ENCODE measurements around the gene LDLRAD4.

LDLRAD4 gene

DNA sequence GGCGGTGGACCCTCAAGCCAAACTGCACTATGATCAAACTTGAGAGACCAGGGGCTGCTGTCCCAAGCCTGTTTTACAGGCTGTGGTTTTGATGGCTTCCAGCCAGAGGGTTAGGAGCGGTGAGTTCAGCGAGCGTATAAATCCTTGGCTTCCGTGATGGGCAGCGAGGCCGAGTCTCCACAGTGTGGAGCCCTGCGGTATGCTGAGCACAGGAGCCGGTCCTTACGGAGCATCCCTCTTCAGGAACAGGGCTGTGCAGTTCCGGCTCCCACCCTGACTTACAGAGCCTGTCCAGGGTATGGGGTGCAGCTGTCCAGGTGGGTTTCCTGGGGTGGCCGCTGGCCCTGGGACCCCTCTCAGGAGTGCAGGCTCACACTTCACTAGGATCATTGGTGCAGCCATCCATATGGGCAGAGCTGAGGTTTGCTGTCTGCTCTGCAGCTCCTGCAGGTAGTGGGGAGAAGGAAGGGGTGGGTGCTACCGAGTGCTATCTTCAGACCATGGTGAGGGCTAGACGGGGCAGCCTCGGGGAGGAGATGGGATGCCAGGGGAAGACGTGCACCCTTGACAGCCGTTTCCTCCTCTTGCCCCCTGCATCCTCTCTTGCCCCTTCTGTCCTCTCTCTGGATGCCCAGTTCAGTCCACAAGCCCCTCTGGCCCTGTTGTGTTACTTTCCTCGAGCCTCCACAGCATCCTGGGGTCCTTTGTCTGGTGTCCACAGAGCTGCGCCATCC, 403.5 kb downstream of the LDLRAD4 start:
- no peaks in the 10 kb centered on the region for H3K27me3 ChIP-seq (ENCODE audit: control insufficient read depth in 5 of 5, insufficient read depth in 4 of 5, low read length in 5 of 5)
- H3K4me3 ChIP-seq (ENCODE audit: low read depth in 1 of 5, low read length in 5 of 5): no peak overlapping the region
- H3K4me1 ChIP-seq (ENCODE audit: control insufficient read depth in 5 of 5, insufficient read depth in 5 of 5, low read length in 5 of 5): no peaks in the 10 kb centered on the region
- no peak overlapping the region for H3K9ac ChIP-seq (ENCODE audit: low read length in 5 of 5)
- no peak overlapping the region for H3K27ac ChIP-seq (ENCODE audit: low read depth, low read length)
- H3K36me3 ChIP-seq (ENCODE audit: control insufficient read depth in 5 of 5, insufficient read depth in 5 of 5, low read length in 5 of 5): peaks cover 0 to 24% (median 9%) of the 10 kb centered on the region in 5 donors
- no peaks in the 10 kb centered on the region for H3K9me3 ChIP-seq (ENCODE audit: control insufficient read depth in 5 of 5, low read length in 5 of 5)

DNA sequence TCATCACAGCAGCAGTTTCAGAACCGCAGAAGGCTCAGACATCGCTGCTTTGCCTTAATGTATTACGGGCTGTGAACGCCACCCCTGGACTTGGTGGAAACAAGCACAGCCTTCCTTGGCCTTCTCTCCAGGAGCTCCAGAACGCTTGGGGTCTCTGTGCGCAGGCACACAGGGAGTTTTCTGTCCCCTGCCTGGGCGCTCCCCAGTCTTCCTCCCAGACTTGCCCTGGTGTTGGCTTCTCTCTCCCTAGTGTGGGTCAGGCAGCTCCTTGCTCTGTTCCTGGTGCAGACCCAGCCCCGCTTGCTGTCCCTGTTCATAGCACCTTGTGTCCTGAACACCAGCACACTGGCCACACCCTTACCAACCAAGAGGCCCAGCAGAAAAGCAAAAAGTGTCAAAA, 404.2 kb downstream of the LDLRAD4 start:
- Histone ChIP-seq H3K27me3 (ENCODE audit: control insufficient read depth in 5 of 5, insufficient read depth in 4 of 5, low read length in 5 of 5) (no peaks in the 10 kb centered on the region), H3K4me1 (ENCODE audit: control insufficient read depth in 5 of 5, insufficient read depth in 5 of 5, low read length in 5 of 5) (no peaks in the 10 kb centered on the region), H3K36me3 (ENCODE audit: control insufficient read depth in 5 of 5, insufficient read depth in 5 of 5, low read length in 5 of 5) (peaks cover 0 to 25% (median 9%) of the 10 kb centered on the region in 5 donors), H3K4me3 (ENCODE audit: low read depth in 1 of 5, low read length in 5 of 5) (no peak overlapping the region), H3K27ac (ENCODE audit: low read depth, low read length) (no peak overlapping the region), H3K9me3 (ENCODE audit: control insufficient read depth in 5 of 5, low read length in 5 of 5) (no peaks in the 10 kb centered on the region), H3K9ac (ENCODE audit: low read length in 5 of 5) (no peak overlapping the region)

DNA sequence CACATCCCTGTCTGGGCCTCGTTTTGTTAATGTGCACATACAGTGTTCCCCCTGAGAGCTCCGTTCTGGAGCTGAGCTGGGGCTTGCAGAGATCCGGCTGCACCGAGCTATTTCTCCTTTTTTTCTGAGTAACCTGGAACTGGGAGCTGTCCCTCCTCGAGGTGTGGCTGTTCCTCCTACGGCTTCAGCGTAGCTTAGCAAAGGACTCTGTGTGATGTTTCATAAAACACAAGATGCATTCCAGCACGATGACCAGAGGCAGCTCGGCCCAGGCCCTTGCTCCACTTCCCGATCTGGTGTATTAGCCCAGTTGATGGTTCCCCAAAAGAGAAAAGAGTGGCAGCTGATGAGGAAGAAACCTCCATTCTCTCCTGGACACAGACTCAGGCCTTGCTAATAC, 404.8 kb downstream of the LDLRAD4 start:
- H3K36me3 ChIP-seq (ENCODE audit: control insufficient read depth in 5 of 5, insufficient read depth in 5 of 5, low read length in 5 of 5): peaks cover 0 to 29% (median 9%) of the 10 kb centered on the region in 5 donors
- no peak overlapping the region for H3K4me3 ChIP-seq (ENCODE audit: low read depth in 1 of 5, low read length in 5 of 5)

DNA sequence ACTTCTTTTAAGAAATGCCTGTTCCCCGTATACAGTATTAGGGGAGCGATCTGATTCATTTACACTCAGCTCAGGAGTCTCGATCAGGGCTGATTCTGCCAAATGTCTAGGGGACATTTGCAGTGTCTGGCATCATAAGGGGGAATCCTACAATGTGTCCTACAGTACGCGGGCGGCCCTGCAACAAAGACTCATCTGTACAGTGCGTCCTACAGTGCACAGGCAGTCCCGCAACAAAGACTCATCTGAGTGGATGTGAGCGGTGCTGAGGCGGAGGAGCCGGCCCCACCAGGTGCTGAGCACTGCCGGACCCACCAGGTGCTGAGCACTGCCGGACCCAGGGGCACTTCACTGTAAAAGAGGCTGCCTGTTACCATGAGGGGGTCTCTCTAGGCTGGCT, 405.3 kb downstream of the LDLRAD4 start:
- H3K36me3 ChIP-seq (ENCODE audit: control insufficient read depth in 5 of 5, insufficient read depth in 5 of 5, low read length in 5 of 5): peaks cover 0 to 29% (median 9%) of the 10 kb centered on the region in 5 donors
- H3K27ac ChIP-seq (ENCODE audit: low read depth, low read length): no peak overlapping the region
- no peaks in the 10 kb centered on the region for H3K4me1 ChIP-seq (ENCODE audit: control insufficient read depth in 5 of 5, insufficient read depth in 5 of 5, low read length in 5 of 5)
- no peaks in the 10 kb centered on the region for H3K27me3 ChIP-seq (ENCODE audit: control insufficient read depth in 5 of 5, insufficient read depth in 4 of 5, low read length in 5 of 5)
- no peak overlapping the region for H3K4me3 ChIP-seq (ENCODE audit: low read depth in 1 of 5, low read length in 5 of 5)
- H3K9me3 ChIP-seq (ENCODE audit: control insufficient read depth in 5 of 5, low read length in 5 of 5): no peaks in the 10 kb centered on the region
- no peak overlapping the region for H3K9ac ChIP-seq (ENCODE audit: low read length in 5 of 5)

More for the DNA sequence above, 404.8 kb downstream of the LDLRAD4 start:
- Histone ChIP-seq H3K9ac (ENCODE audit: low read length in 5 of 5) (no peak overlapping the region), H3K27ac (ENCODE audit: low read depth, low read length) (no peak overlapping the region), H3K27me3 (ENCODE audit: control insufficient read depth in 5 of 5, insufficient read depth in 4 of 5, low read length in 5 of 5) (no peaks in the 10 kb centered on the region), H3K4me1 (ENCODE audit: control insufficient read depth in 5 of 5, insufficient read depth in 5 of 5, low read length in 5 of 5) (no peaks in the 10 kb centered on the region), H3K9me3 (ENCODE audit: control insufficient read depth in 5 of 5, low read length in 5 of 5) (no peaks in the 10 kb centered on the region)

DNA sequence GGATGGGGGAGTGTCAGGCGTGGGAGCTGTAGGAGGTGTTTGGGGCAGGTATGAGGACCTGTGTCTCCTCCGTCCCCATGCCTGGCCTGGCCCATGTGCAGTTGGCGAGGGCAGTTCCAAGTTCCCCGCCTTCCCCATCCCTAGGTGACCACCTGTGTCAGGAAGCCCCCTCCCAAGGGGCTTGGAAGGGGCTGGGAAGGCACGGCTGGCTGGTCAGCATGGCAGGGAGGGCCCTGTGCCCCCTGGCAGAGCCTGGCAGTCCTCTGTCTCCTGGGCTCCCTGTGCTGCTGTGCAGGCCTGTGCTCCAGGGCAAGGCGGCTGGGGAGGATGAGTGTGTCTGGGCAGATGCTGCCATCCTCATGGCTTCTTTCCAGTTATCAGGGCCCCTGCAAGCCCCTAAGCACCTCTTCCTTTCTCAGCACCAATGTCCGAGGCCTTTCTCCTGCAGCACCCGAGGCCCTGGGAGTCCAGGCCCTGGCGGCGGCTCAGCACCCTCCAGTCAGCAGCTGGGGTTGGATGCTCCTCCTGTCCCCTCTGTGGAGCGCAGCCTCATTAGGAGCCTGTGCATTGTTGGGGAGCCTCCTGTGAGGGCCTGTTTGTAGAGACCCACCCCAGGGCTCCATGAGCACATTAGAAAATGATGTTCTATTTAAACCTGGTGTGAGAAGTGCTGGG, 406.1 kb downstream of the LDLRAD4 start:
- Histone ChIP-seq H3K27ac (ENCODE audit: low read depth, low read length) (no peak overlapping the region), H3K4me1 (ENCODE audit: control insufficient read depth in 5 of 5, insufficient read depth in 5 of 5, low read length in 5 of 5) (peaks cover 0 to under 1% (median 0%) of the 10 kb centered on the region in 5 donors), H3K9ac (ENCODE audit: low read length in 5 of 5) (no peak overlapping the region)

DNA sequence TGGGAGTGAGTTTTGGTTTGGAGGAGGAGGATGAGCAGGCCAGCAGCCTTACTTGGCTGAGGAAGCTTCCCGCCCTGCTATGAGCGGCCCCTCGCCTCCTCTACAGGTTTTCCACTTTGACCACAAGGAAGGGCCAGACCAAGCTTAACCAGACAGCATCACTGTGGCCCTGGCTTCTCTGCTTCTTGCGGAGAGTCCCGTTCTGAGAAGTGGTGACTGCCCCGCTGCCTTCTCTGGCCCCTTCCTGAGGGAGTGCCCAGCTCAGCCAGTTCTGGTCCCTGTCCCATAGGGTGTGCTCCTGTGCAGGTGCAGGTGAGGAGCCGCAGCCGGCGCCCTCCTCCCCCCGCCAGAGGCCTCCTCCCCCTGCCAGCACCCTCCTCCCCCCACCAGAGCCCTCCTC, 406.8 kb downstream of the LDLRAD4 start:
- Histone ChIP-seq H3K27me3 (ENCODE audit: control insufficient read depth in 5 of 5, insufficient read depth in 4 of 5, low read length in 5 of 5) (no peaks in the 10 kb centered on the region), H3K27ac (ENCODE audit: low read depth, low read length) (no peak overlapping the region), H3K4me3 (ENCODE audit: low read depth in 1 of 5, low read length in 5 of 5) (no peak overlapping the region), H3K4me1 (ENCODE audit: control insufficient read depth in 5 of 5, insufficient read depth in 5 of 5, low read length in 5 of 5) (peaks cover 0 to 6% (median 0%) of the 10 kb centered on the region in 5 donors), H3K9me3 (ENCODE audit: control insufficient read depth in 5 of 5, low read length in 5 of 5) (no peaks in the 10 kb centered on the region), H3K9ac (ENCODE audit: low read length in 5 of 5) (no peak overlapping the region), H3K36me3 (ENCODE audit: control insufficient read depth in 5 of 5, insufficient read depth in 5 of 5, low read length in 5 of 5) (peaks cover 0 to 29% (median 9%) of the 10 kb centered on the region in 5 donors)

More for the DNA sequence above, 406.1 kb downstream of the LDLRAD4 start:
- no peaks in the 10 kb centered on the region for H3K27me3 ChIP-seq (ENCODE audit: control insufficient read depth in 5 of 5, insufficient read depth in 4 of 5, low read length in 5 of 5)
- H3K4me3 ChIP-seq (ENCODE audit: low read depth in 1 of 5, low read length in 5 of 5): no peak overlapping the region
- H3K36me3 ChIP-seq (ENCODE audit: control insufficient read depth in 5 of 5, insufficient read depth in 5 of 5, low read length in 5 of 5): peaks cover 0 to 29% (median 9%) of the 10 kb centered on the region in 5 donors
- no peaks in the 10 kb centered on the region for H3K9me3 ChIP-seq (ENCODE audit: control insufficient read depth in 5 of 5, low read length in 5 of 5)

DNA sequence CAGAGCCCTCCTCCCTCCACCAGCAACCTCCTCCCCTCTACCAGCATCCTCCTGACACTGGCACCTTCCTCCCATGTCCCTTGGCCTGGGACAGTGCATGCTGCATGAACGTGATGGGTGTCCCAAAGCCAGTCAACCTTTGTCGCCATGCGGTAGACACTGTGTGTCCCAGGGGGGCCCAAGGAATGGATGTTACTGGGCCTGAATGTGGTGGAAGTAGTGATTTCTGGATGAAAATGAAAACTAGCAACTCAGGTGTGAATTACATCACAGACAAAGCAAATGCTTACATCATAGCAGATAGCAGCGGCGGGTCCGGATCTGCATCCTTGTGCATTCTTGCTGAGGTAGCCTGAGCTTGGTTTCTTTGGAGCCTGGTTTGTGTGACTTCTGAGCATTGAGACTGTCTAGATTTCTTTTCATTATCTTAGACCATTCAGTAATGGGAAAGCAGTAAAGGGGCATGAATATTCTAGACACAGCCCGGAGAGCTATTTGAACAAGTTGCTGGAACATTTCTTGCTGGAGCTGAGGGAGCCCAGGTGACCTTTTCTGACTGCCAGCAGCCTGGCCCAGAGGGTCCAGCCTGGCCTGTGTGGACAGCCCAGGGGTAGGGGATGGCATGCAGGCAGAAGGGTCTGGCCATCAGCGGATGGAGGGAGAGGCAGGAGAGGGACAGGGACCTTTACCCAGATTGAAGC, 407.4 kb downstream of the LDLRAD4 start:
- no peaks in the 10 kb centered on the region for H3K27me3 ChIP-seq (ENCODE audit: control insufficient read depth in 5 of 5, insufficient read depth in 4 of 5, low read length in 5 of 5)
- H3K36me3 ChIP-seq (ENCODE audit: control insufficient read depth in 5 of 5, insufficient read depth in 5 of 5, low read length in 5 of 5): peaks cover 0 to 26% (median 9%) of the 10 kb centered on the region in 5 donors
- H3K4me3 ChIP-seq (ENCODE audit: low read depth in 1 of 5, low read length in 5 of 5): no peak overlapping the region
- no peaks in the 10 kb centered on the region for H3K9me3 ChIP-seq (ENCODE audit: control insufficient read depth in 5 of 5, low read length in 5 of 5)
- H3K9ac ChIP-seq (ENCODE audit: low read length in 5 of 5): no peak overlapping the region
- H3K27ac ChIP-seq (ENCODE audit: low read depth, low read length): no peak overlapping the region
- H3K4me1 ChIP-seq (ENCODE audit: control insufficient read depth in 5 of 5, insufficient read depth in 5 of 5, low read length in 5 of 5): peaks cover 0 to 6% (median 0%) of the 10 kb centered on the region in 5 donors

DNA sequence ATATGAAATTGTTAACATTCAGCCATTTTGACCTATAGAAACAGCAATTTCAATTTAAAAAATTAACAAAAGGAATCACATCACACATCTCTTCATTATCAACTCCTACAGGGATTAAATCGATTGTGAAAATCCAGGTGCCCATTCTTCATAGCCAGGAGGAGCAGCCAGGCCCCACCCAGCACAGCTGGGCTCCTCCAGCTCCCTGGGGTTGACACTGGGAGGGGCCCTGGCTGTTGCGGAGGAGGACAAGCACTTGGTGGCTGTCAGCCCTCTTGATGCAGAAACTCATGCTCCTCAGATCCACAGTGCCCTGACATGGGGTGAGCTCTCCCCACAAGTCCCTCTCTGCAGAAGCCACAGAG, 408.0 kb downstream of the LDLRAD4 start:
- Histone ChIP-seq H3K4me3 (ENCODE audit: low read depth in 1 of 5, low read length in 5 of 5) (no peak overlapping the region), H3K9me3 (ENCODE audit: control insufficient read depth in 5 of 5, low read length in 5 of 5) (no peaks in the 10 kb centered on the region), H3K9ac (ENCODE audit: low read length in 5 of 5) (no peak overlapping the region), H3K4me1 (ENCODE audit: control insufficient read depth in 5 of 5, insufficient read depth in 5 of 5, low read length in 5 of 5) (peaks cover 0 to 6% (median 0%) of the 10 kb centered on the region in 5 donors), H3K36me3 (ENCODE audit: control insufficient read depth in 5 of 5, insufficient read depth in 5 of 5, low read length in 5 of 5) (peaks cover 0 to 26% (median 4%) of the 10 kb centered on the region in 5 donors), H3K27me3 (ENCODE audit: control insufficient read depth in 5 of 5, insufficient read depth in 4 of 5, low read length in 5 of 5) (no peaks in the 10 kb centered on the region), H3K27ac (ENCODE audit: low read depth, low read length) (no peak overlapping the region)

DNA sequence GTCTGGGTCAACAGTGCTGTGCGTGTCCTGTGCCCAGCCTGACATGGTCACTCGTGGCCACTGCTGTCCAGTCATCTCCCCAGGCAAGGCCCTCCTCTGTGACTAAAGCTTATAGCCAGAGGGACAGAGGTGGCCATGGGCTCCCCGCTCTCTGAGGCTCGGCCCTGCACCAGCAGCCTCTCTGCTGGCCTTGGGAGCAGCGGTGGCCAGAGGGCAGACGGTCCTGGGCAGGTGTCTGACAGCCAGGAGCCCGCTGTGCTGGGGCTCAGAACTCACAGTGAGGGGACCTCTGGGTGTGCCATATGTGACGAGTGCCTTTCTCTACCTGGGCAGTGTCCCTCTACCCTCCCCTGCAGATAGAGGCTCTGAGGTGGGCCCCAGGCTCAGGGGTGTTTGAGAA, 409.1 kb downstream of the LDLRAD4 start:
- Histone ChIP-seq H3K4me1 (ENCODE audit: control insufficient read depth in 5 of 5, insufficient read depth in 5 of 5, low read length in 5 of 5) (peaks cover 0 to 6% (median 0%) of the 10 kb centered on the region in 5 donors), H3K4me3 (ENCODE audit: low read depth in 1 of 5, low read length in 5 of 5) (no peak overlapping the region), H3K9me3 (ENCODE audit: control insufficient read depth in 5 of 5, low read length in 5 of 5) (peaks cover 0 to 3% (median 0%) of the 10 kb centered on the region in 5 donors), H3K9ac (ENCODE audit: low read length in 5 of 5) (no peak overlapping the region), H3K36me3 (ENCODE audit: control insufficient read depth in 5 of 5, insufficient read depth in 5 of 5, low read length in 5 of 5) (peaks cover 0 to 24% (median 4%) of the 10 kb centered on the region in 5 donors), H3K27me3 (ENCODE audit: control insufficient read depth in 5 of 5, insufficient read depth in 4 of 5, low read length in 5 of 5) (no peaks in the 10 kb centered on the region), H3K27ac (ENCODE audit: low read depth, low read length) (no peak overlapping the region)

DNA sequence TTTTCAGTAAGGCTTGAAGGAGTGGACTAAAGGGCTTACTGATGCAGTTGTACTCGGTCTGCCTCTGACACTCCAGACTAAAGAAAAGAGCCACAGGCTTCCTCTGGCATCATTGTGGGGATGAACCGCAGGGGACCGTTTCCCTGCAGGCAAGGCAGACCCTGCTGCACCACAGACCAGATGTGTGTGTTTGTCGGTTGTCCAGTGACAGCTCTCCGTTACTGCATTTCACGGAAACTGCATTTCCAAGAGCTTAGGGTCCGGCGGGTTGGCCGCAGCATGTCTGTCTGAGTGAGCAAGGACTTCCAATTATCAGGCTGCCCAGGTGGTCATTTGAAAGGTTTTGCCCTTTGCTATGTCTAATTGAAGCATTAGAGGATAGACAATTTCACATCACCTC, 409.7 kb downstream of the LDLRAD4 start:
- Histone ChIP-seq H3K9me3 (ENCODE audit: control insufficient read depth in 5 of 5, low read length in 5 of 5) (peaks cover 0 to 3% (median 0%) of the 10 kb centered on the region in 5 donors), H3K36me3 (ENCODE audit: control insufficient read depth in 5 of 5, insufficient read depth in 5 of 5, low read length in 5 of 5) (peaks cover 0 to 21% (median 2%) of the 10 kb centered on the region in 5 donors), H3K4me3 (ENCODE audit: low read depth in 1 of 5, low read length in 5 of 5) (no peak overlapping the region), H3K27ac (ENCODE audit: low read depth, low read length) (no peak overlapping the region), H3K4me1 (ENCODE audit: control insufficient read depth in 5 of 5, insufficient read depth in 5 of 5, low read length in 5 of 5) (peaks cover 0 to 6% (median 0%) of the 10 kb centered on the region in 5 donors), H3K27me3 (ENCODE audit: control insufficient read depth in 5 of 5, insufficient read depth in 4 of 5, low read length in 5 of 5) (no peaks in the 10 kb centered on the region), H3K9ac (ENCODE audit: low read length in 5 of 5) (no peak overlapping the region)
